Fibroblast of skin of right biceps (primary cell): Measurements from ENCODE around the gene PANK4.

Experiments used
- DNase-seq: peaks from one replicate; pipeline ENCODE4 v3.0.0-alpha.2; 2013

PANK4 gene

DNA sequence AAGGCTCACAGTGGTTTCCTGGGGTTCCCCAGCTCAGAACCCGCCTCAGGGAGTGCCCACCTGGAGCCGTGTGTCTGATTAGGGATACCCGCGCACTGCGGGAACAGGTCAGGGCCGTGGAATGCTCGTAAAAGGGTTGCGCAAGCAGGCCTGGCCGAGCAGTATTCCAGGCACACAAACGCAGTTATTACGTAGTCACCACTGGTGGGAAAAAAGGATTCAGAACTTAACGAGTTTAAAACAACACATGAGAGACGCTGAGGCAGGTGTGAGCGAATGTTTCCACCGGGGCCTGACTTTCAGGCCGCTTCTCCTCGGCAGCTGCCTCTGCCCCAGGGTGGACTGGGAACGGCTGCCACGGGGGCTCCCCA lies 32.1 kb downstream of the PANK4 start:
- peak; percentile 31 for DNase-seq

DNA sequence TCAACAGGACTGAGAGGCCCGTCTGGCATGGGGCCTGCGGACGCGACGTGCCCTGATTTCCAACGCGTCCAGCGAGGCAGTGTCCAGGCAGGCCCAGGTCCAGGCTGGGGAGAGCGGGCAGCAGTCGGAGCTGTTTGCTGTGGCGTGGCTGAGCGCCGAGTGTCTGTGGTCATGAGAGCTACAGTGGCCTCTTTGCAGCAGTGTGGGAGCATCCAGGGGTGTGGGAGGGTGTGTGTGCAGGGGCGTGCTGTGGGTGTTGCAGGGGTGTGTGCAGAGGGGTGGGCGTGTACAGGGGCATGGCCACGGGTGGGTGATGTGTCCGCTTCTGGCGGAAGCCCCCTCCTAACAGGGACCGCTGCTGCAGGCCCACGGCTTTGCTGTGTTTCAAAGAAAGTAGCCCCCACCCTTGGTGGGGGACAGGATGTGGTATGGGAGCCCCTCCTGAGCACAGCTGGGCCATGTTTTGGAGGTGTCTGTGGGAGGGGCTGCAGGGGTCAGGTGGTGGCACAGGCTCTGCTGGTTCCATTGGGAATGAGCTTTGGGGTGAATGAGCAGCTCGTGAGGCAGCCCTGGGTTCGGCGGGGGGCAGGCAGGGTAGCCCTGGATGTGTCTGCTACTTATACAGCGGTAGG lies 32.6 kb downstream of the PANK4 start:
- no peak for DNase-seq

DNA sequence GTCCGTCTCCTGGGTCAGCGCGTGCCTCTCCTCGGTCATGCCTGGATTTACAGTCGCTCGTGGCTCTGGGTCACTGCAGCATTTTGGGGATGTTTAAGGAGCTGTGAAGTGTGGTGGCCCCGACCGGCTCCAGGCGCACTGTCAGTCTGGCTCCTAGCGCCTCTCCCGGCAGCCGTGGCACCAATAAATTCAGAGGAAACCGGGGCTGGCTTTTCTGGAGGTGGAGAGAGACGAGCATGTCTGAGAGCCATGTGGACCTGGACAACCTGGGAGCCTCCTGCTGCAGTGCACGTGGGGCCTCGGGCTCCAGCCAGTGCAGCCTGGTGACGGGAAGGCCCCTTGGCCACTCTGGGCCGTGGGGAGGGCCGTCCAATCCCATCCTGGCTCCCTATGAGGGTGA lies 33.2 kb downstream of the PANK4 start:
- DNase-seq: no peak

GRCh38 chr1:2492091-2492490 lies 34.3 kb downstream of the PANK4 start:
- DNase-seq: no peak

GRCh38 chr1:2489615-2490014 lies 36.8 kb downstream of the PANK4 start:
- no peak for DNase-seq

DNA sequence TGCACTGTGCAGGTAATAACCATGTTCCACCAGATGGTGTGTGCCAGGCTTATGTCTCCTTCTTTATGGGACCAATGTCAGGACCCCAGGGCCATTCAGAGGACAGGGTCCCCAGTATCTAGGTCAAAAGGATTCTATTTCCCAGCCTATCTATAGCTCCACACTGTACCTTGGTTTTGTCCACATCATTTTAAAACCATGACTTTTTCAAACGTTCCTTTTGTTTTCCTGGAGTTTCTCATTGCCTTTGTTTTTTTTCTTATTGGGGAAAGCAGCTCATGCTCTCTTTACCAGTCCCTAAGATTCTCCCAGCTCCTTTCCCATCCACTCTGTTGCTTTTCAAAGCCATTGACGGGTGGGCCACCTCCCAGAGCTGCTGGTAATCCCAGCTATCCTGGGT lies 37.7 kb downstream of the PANK4 start:
- no peak for DNase-seq

- DNase-seq: no peak
Observed at GRCh38 chr1:2486558-2486957, 39.8 kb downstream of the PANK4 start.

GRCh38 chr1:2486041-2486440 lies 40.4 kb downstream of the PANK4 start:
- no peak for DNase-seq

DNA sequence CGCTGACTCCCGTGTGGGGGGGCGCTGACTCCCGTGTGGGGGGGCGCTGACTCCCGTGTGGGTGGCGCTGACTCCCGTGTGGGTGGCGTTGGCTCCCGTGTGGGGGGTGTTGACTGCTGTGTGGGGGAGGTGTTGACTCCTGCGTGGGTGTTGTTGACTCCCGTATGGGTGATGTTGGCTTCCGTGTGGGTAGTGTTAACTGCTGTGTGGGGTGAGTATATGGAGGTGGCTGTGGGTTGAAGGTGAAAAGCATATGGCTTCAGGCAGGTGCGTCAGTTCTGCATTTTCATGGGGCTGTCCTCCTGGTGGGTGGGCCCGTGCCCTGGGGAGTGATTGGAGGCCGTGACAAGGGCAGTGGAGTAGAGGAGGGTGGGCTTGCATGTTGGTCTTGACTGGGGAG lies 42.4 kb downstream of the PANK4 start:
- no peak for DNase-seq

- no peak for DNase-seq
Observed at GRCh38 chr1:2483026-2483425, 43.4 kb downstream of the PANK4 start.

DNA sequence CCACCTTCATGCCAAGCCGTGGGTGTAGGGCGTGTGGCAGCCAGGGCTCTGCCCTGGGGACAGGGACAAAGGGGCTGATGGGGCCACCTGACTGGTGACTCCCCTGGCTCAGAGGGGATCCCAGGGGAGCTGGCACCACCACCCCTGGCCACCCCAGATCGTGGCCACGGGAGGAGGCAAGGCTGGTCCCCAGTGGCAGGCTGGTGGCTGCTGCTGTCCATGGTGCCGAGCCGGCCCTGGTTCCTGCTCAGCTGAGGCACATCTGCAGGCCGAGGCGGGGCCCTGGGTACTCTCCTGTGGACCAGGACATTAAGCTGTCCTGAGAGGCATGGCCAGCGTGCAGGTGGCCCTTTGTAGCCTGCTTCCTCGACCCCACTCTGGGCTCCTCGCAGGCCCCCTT lies 43.8 kb downstream of the PANK4 start:
- DNase-seq: no peak

GRCh38 chr1:2481885-2482284 lies 44.5 kb downstream of the PANK4 start:
- DNase-seq: no peak

DNA sequence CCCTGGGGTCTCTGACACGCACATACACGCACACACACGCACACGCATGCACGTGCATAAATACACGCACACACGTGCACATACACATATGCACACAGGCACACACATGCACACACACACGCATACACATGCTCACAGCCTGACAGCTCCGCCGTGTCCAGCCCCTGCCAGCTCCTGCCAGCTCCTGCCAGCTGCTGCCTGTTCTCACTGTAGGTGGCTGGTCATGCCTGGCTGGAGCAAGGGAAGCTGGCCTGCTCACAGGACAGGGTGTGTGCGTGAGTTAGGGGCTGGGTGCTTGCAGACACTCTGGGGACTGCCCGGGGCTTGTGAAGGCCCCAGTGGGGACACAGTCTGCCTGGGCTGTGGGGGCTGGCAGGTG lies 45.4 kb downstream of the PANK4 start:
- DNase-seq: no peak

DNA sequence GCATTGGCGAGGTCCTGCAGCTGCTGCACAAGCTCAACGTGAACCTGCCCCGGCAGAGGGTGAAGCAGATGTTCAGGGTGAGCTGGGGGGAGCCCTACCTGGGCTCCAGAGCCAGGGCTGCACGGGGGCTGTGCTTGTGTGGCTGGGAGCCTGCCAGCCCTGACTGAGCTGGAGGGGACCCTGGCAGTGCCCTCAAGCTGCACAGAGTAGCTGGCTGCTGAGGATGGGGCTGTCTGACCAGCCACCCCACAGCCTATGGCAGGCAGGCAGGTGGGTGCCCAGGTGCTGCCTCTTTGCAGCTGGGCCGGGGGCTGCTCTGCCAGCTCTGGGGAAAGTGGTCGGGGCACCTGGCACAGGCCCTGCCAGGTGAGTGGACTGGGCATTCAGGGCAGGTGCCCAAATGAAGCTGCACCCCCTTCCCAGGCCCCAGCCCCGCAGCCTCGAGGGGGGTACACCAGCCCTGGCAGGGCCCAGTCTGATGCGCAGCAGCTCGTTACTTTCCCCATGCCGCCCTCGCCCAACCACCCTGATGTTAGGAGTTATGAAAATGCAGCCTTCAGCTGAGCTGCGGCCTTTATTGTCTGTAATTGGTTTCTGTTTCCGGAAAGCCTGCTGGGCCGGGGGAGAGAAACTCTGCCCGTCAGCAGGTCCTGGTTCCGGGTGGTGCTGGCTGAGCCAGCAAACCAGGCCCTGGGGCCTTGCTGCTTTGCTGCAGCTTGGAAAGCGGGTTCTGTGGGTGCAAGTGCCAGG lies 46.0 kb downstream of the PANK4 start:
- DNase-seq: no peak

- DNase-seq: no peak
Observed at GRCh38 chr1:2479618-2480017, 46.8 kb downstream of the PANK4 start.

GRCh38 chr1:2479186-2479585 lies 47.2 kb downstream of the PANK4 start:
- DNase-seq: no peak

- no peak for DNase-seq
Observed at GRCh38 chr1:2477791-2478499, 48.5 kb downstream of the PANK4 start.

DNA sequence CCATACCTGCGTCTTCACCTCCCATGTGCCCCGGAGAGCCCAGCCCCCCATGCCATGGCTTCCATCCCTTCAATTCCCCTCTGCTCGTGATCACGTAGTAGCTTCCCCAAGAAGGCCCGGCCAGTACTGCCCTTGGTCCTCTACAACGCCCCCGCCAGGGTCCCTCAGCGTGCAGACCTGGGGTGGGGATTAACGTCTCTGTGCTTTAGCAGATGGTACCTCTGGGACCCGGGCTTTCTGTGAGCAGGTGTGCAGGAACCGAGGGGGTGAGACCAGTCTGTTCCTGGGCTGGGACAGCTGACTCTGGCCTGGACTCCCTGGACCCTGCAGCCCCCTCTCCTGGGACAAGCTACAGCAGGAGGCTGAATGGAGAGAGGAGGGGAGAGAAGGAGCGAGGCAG lies 49.1 kb downstream of the PANK4 start:
- DNase-seq: no peak

GRCh38 chr1:2476061-2476999 lies 50.1 kb downstream of the PANK4 start, which contains the start of gene PLCH2:
Gene PLCH2, plus strand, starts transcription at chr1:2476289. Its CDS starts 300 bp downstream, at chr1:2476589.
- DNase-seq: no peak

DNA sequence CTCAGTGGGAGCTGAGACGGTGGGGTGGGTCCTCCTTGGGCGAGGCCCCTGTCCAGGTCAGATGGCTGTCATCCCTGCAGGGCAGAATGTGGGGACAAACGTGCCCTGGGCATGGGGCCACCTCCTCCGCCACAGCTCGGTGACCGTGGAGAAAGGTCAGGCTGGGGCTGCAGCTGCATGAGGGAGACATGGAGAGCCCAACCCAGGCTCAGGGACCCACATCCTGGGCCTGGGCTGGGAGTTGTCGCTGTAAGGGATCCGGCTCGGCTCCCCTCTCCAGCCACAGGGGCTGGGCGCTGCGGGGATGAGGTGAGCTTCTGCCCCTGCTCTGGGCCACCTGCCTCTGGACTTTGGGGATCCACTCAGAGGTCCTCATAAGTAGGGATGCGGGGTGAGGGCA lies 50.8 kb downstream of the PANK4 start:
- DNase-seq: no peak

- no peak for DNase-seq
Observed at GRCh38 chr1:2474933-2475371, 51.4 kb downstream of the PANK4 start.

DNA sequence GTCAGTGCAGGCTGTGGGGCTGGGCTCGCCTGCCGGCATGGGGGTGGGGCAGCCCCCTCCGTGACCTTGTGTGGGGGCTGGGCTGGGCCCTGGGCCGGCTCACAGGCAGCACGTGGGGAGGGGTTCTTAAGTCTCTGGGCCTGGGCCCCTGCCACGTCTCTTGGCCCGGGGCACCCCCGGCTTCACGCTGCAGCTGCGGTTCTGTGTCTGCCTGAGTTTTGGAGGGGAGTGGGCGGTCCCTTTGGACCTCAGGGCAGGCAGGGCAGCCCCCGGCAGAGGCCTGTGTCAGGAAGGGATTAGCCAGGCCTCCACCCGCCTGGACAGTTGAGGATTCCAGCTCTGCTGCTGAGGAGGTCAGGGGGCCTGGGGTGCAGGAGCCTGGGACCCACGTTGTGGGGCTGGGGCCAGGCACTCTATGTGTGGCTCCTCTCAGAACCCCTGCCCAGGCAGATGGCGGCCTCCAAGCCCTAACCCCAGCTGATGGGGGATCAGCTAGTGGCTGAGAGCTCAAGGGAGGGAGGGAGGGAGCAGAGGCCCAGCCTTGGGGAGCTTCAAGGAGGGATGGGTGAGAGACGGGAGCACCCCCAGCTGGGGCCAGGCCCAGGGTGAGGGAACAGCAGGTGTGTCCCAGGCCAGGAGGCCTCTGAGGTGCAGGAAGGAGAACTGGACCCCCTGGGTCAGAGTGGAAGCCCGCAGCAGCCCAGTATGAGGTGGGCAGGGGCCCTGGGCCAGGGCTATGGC lies 52.1 kb downstream of the PANK4 start:
- no peak for DNase-seq
